ENCODE data around the gene CDH15. TPM values are rescaled to one million over a fixed set of nuclear protein-coding genes. Genes with fewer than 3 reads are reported as not detected.

Gene CDH15, protein sequence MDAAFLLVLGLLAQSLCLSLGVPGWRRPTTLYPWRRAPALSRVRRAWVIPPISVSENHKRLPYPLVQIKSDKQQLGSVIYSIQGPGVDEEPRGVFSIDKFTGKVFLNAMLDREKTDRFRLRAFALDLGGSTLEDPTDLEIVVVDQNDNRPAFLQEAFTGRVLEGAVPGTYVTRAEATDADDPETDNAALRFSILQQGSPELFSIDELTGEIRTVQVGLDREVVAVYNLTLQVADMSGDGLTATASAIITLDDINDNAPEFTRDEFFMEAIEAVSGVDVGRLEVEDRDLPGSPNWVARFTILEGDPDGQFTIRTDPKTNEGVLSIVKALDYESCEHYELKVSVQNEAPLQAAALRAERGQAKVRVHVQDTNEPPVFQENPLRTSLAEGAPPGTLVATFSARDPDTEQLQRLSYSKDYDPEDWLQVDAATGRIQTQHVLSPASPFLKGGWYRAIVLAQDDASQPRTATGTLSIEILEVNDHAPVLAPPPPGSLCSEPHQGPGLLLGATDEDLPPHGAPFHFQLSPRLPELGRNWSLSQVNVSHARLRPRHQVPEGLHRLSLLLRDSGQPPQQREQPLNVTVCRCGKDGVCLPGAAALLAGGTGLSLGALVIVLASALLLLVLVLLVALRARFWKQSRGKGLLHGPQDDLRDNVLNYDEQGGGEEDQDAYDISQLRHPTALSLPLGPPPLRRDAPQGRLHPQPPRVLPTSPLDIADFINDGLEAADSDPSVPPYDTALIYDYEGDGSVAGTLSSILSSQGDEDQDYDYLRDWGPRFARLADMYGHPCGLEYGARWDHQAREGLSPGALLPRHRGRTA
- total RNA-seq = not detected

DNA sequence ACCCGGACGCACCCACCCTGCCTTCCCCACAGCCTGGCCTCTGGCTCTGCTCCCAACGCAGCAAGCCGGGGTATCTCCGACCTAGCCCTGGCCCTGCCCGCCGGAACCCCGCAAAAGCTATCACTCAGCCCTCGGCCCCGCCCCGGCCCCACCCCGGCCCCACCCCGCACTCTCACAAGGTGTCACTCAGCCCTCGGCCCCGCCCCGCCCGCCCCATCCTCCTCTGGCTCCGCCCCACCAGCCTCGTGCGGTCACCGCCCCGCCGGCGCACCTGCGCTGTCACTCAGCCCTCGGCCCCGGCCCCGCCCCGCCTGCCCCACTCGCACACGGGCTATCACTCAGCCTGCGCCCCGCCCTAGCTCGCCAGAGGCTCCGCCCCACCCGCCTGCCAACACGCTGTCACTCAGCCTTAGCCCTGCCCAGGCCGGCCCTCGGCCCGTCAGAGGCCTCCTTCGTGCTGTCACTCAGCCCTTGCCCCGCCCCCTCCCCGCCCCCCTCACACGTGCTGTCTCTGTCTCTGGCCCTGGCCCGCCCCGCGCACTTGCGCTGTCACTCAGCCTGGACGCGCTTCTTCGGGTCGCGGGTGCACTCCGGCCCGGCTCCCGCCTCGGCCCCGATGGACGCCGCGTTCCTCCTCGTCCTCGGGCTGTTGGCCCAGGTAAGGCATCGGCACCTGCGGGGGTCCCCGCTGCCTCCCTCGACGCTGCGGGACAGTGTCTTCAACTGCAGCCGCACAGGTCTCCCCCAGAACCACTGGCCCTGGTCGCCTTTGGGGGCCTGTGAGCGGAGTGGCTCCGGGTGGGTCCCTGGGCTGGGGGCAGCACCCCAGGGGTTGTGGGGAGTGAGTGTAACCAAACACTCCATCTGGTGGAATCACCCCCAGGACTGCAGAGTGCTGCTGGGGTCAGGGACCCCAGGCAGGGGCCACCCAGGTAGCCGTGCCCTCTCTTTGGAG is at the start of gene CDH15:
CDH15 (plus strand) TSS at position 533 of the 955 bp plus-strand sequence; CDS start at position 617, 84 bp downstream.
- no peaks in the 10 kb centered on the region for H3K9me3 ChIP-seq
- TF ChIP-seq POLR2A (IDR thresholded peaks at IDR 0.05) = no peak
- TF ChIP-seq, protein P1, sequence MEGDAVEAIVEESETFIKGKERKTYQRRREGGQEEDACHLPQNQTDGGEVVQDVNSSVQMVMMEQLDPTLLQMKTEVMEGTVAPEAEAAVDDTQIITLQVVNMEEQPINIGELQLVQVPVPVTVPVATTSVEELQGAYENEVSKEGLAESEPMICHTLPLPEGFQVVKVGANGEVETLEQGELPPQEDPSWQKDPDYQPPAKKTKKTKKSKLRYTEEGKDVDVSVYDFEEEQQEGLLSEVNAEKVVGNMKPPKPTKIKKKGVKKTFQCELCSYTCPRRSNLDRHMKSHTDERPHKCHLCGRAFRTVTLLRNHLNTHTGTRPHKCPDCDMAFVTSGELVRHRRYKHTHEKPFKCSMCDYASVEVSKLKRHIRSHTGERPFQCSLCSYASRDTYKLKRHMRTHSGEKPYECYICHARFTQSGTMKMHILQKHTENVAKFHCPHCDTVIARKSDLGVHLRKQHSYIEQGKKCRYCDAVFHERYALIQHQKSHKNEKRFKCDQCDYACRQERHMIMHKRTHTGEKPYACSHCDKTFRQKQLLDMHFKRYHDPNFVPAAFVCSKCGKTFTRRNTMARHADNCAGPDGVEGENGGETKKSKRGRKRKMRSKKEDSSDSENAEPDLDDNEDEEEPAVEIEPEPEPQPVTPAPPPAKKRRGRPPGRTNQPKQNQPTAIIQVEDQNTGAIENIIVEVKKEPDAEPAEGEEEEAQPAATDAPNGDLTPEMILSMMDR (IDR thresholded peaks at IDR 0.05) = no peak
- H3K4me1 ChIP-seq = peaks cover 5 to 31% (median 21%) of the 10 kb centered on the region in 4 donors
- H3K27me3 ChIP-seq = no peaks in the 10 kb centered on the region
- peak within 1 kb of the TSS; percentile 13 to 43 (median 34) for H3K4me3 ChIP-seq
- no peaks in the 10 kb centered on the region for H3K36me3 ChIP-seq
- peak; percentile 95 to 98 (median 98) for DNase-seq
- H3K27ac ChIP-seq = peak within 1 kb of the TSS in 1 of 4 donors; percentile 12

DNA sequence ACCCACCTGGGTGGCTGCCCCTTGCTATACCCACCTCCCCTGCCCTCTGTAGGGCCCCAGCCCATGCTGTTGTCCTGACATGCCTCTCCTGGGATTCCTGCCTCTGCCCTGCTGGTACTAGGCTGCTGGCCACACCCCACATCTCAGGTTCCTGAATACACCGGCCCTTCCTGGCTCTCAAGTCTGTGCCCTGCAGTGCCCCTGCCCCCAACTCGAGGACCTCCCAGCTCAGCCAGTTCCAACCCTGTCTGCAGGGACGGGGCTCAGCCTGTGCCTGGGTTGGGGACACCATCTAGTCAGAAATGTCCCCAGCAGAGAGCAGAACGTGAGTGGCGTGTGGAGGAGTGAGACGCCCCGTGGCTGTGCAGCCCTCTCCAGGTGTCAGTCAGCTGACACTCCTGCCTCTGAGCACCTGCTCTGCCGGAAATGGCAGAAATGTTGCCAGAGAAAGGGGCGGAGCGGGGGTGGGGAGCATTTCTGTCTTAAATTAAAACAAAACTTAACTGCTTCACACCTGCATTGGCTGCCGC is 49.2 kb upstream of the CDH15 start:
- Histone ChIP-seq H3K4me1 (peaks cover 0 to 12% (median 2%) of the 10 kb centered on the region in 4 donors), H3K4me3 (no peak overlapping the region), H3K27ac (peak overlapping the region in 3 of 4 donors; percentile 10 to 74 (median 64)), H3K9me3 (no peaks in the 10 kb centered on the region), H3K27me3 (no peaks in the 10 kb centered on the region), H3K36me3 (peaks cover 0 to 64% (median 0%) of the 10 kb centered on the region in 3 donors)
- TF ChIP-seq POLR2A (IDR thresholded peaks at IDR 0.05) = no peak
- TF ChIP-seq, protein P1 (IDR thresholded peaks at IDR 0.05) = peak in 3 of 6 experiments; percentile 26 to 31 (median 27)
- peak; percentile 67 to 90 (median 89) for DNase-seq

DNA sequence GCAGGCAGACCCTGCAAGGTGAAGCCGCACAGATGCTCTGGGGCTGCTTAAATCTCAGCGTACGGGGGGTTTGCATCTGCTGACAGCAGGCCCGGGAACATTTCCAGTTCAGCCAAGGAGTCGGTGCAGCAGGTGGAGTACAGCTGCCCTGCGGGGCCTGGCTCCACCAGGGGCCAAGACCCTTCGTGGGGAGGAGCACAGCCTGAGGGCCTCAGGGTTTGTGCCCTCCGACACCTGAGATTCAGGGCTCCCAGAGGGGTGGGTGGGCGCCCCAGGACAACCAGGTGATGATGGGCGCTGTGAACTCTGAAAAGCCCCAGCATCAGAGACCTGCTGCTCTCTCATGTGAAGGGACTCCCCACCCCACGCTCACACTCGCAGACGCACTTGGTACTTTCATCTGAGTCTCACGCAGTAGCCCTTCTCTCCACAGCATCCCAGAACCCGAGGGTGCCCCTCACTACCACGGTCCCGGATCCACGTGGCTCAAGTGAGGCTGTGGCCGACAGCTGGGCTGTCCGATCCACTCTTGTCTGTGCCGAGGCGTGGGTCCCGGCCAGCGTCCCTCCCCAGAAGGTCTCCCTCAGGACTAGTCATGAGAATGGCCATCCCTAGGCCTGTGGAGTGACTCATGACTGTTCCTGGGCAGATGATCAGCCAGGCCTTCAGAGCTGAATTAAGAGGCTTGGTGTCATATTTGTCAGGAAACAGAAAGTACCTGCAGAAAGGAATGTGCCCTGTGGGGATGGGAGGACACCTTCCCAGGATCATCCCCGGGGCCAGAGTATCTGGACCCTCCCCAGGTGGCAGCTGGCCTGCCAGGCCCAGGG is 48.3 kb upstream of the CDH15 start:
- Histone ChIP-seq H3K9me3 (no peaks in the 10 kb centered on the region), H3K4me1 (peaks cover 0 to 12% (median 2%) of the 10 kb centered on the region in 4 donors), H3K27ac (peak overlapping the region in 2 of 4 donors; percentile 10 to 74), H3K36me3 (peaks cover 0 to 58% (median 0%) of the 10 kb centered on the region in 3 donors), H3K27me3 (no peaks in the 10 kb centered on the region), H3K4me3 (no peak overlapping the region)
- no peak for TF ChIP-seq POLR2A (IDR thresholded peaks at IDR 0.05)
- TF ChIP-seq, protein P1 (IDR thresholded peaks at IDR 0.05) = no peak
- peak in 1 of 3 donors; percentile 22 for DNase-seq

DNA sequence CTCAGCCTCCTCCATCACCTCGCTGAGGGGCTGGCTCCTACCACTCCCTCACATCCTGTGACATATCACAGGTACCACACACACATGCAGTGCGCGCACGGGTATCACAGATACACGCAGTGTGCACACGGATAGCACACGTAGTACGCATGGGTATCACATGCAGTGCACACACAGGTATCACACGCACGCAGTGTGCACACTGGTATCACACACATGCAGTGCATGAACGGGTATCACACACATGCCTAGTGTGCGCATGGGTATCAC is 47.8 kb upstream of the CDH15 start:
- no peaks in the 10 kb centered on the region for H3K27me3 ChIP-seq
- H3K9me3 ChIP-seq = no peaks in the 10 kb centered on the region
- DNase-seq = peak in 1 of 3 donors; percentile 5
- TF ChIP-seq, protein P1 (IDR thresholded peaks at IDR 0.05) = no peak
- TF ChIP-seq POLR2A (IDR thresholded peaks at IDR 0.05) = no peak
- peaks cover 0 to 52% (median 0%) of the 10 kb centered on the region in 3 donors for H3K36me3 ChIP-seq
- H3K4me1 ChIP-seq = peaks cover 0 to 12% (median 2%) of the 10 kb centered on the region in 4 donors
- no peak overlapping the region for H3K27ac ChIP-seq
- no peak overlapping the region for H3K4me3 ChIP-seq

Data from Peyer's patch (tissue), 4 donors.